MM.1S (cell line): ENCODE data around the gene COQ8A.

Experiments used
- EZH2 ChIP-seq: fragments of 300-600 bp; sonication (generic); optimal IDR thresholded peaks from 2 replicates; pipeline ENCODE3; 2017; ENCODE audit warnings: low read depth, mild to moderate bottlenecking, antibody characterized with exemption, low read length, mixed read lengths
- EZH2phosphoT487 ChIP-seq: fragments of 300-600 bp; sonication (generic); IDR thresholded peaks from 2 replicates; pipeline ENCODE4 v1.6.1; 2018; ENCODE audit warnings: antibody characterized with exemption, low read length
- TF ChIP-seq, protein P1 (sequence below): fragments of 300-600 bp; sonication (generic); IDR thresholded peaks from 2 replicates; pipeline ENCODE4 v1.5.1; 2016; ENCODE audit warnings: antibody characterized with exemption, low read length, mixed read lengths

DNA sequence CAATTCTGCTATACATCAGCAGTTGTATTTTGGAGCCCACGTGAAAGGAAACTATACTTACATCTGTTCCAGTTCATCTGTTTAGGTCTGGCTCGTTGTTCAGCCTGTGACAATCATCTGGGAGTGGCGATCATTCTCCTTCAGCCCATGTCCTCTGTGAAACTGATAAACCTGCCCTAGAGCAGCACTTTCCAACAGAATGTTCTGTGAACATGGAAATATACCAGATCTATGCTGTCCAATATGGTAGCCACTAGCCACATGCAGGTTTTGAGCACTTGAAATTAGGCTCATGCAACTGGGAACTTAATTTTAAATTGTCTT, 24.5 kb upstream of the COQ8A start:
- no peak for TF ChIP-seq EZH2
- TF ChIP-seq, protein P1, sequence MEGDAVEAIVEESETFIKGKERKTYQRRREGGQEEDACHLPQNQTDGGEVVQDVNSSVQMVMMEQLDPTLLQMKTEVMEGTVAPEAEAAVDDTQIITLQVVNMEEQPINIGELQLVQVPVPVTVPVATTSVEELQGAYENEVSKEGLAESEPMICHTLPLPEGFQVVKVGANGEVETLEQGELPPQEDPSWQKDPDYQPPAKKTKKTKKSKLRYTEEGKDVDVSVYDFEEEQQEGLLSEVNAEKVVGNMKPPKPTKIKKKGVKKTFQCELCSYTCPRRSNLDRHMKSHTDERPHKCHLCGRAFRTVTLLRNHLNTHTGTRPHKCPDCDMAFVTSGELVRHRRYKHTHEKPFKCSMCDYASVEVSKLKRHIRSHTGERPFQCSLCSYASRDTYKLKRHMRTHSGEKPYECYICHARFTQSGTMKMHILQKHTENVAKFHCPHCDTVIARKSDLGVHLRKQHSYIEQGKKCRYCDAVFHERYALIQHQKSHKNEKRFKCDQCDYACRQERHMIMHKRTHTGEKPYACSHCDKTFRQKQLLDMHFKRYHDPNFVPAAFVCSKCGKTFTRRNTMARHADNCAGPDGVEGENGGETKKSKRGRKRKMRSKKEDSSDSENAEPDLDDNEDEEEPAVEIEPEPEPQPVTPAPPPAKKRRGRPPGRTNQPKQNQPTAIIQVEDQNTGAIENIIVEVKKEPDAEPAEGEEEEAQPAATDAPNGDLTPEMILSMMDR, result no peak
- TF ChIP-seq EZH2phosphoT487, result no peak
